Activated CD8-positive, alpha-beta memory T cell treated with anti-CD3 and anti-CD28 coated beads, Interleukin-2, amount 50 U/mL, for 4 hours (primary cell): Measurements from ENCODE around the gene AOAH.

Source experiments
- DNase-seq: peaks from one replicate; pipeline ENCODE4 v3.0.0-alpha.2; 2020

Gene AOAH

DNA sequence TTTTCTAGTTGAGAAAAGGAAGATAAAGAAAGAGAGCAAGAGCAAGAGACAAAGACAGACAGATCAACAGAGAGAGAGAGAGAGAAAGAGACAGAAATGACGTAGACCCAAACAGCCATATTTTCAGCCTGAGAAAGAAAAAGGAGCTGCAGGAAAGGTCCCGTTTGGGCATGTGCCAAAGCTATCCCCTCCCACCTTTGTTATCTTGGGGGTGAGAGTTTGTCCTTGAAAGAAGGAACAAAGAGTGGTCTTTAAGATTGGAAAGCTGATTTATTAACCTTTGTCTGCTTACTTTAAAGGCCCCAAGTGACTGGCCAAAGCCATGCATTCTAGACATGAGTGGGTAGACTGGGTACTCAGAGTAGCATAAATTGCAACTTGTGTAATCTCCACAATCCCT is 98.2 kb downstream of the AOAH start:
- no peak for DNase-seq

- DNase-seq: no peak
Observed at GRCh38 chr7:36625247-36625646, 99.0 kb downstream of the AOAH start.

DNA sequence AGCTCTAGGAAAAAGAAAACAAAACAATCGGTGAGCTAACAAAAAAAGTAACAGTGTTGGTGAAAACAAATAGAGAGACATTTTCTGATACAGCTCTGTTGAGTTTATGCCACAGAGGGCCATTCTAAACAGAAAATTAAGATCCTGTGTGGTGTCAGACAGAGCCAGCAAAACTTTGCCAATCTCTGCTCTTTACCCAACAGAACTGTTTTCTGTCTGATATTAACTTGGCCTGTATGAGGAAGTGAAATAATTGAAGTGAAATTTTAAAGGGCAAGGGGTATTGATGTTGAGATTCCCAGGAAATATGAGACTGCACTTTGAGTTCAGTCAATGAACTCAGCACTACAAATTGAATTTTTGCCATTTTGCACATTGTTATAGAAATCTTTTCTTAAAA is 101.0 kb downstream of the AOAH start:
- DNase-seq: no peak

DNA sequence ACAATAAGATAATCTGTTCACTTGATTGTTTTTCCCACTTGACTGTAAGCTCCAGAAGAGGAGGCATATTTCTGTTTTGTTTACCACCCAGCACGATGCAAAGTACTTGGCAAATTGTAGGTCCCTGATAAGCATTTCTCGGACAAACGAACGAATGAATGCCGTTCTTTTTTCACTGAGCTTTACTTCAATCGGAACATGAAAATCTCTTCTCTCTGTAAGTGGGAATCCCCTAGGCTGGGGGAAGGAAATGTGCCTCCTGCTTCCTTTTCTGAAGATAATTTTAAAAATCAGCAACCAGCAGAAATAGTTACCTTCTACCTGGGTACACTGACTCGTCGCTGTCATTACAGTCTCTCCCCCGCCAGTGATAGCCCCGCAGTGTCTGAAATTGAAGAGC is 102.9 kb downstream of the AOAH start:
- DNase-seq: no peak

DNA sequence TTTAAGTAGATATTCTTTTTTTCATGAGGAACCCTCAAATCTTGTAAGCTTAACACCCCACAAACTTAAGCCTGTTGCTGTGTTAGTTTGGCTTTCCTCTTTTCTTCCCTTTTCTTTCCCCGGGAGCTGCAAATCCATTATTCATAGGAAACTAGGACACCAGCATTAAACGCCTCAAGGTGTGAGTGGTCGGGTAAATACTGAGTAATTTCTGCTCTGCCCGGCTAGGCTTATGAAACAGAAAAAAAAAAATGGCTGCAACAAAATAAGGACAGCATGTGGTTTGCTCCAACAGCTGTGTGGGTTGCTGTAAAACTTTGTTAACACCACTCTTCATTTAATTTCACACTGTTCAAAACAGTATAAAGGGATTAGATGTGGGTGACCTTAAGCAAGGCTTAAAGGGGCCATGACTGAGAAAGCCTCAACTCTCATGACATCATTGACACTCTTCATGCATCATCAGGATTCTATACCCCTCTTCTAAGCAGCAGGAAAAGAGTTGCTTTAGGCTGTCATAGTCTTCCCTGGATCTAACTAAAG is 104.1 kb downstream of the AOAH start:
- DNase-seq: no peak

- DNase-seq: no peak
Observed at GRCh38 chr7:36617408-36617807, 106.9 kb downstream of the AOAH start.

GRCh38 chr7:36615852-36616540 is 108.3 kb downstream of the AOAH start:
- DNase-seq: no peak

- DNase-seq: no peak
Observed at GRCh38 chr7:36614959-36615358, 109.3 kb downstream of the AOAH start.

DNA sequence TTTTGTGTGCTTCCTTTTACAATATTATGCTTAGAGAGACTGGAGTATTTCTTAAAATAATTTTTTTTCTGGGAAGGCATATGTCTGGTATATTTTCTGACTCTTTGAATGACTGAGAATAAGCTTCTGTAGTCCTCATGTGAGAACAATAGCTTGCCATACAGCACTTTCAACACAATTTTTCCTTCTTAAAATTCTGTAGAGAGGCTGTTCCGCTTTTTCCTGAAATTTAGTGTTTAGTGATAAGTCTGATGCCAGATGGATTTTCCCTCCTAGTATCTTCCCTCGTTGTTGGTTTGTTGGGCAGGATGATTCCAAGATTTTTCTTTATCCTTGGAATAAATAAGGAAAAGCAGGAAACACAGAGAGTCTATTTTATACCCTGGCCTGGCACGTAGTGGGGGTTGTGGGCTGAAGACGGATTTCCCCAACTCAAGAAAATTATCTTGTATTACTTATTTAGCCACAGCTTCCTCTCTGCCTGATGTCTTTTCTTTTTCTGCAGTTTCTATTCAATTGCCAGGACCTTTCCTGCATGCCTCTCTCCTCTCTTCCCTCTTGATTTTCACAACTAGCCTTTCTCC is 111.2 kb downstream of the AOAH start:
- DNase-seq: no peak

DNA sequence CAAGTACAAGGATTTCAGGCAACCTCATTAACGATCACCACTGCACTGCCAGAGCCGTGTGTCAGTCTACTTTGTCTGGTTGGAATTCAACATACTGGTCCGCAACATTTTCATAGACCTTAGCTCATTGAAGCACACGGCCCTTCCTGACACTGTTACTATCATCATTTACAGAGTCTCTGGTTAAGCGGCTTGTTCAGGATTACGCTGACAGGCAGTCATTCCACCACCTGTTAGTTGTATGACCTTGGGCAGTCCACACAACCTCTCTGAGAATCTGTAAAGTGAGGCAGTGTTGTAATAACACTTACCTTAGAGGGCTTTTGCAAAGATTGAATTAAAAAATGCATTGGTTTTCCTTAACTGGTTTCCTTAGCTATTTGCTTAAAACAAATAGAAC is 112.6 kb downstream of the AOAH start:
- DNase-seq: no peak

DNA sequence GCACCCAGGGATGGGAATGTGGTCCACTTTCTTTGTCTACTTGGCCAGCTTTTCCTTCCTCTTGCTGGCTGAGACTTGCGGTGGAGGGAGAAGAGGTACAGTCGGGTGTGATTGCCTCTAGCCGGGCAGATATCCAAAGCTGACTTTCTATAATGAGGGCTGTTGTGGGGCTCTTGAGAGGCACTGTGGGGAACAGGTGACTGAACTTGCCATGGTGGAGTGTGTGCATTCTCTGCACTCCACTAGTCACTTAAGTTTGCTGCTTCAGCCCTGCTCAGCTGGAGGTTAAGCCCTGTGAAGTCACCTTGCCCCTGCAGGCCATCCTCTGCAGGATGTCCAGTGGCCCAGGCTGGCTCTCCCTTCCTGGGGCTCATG is 116.6 kb downstream of the AOAH start:
- no peak for DNase-seq

- DNase-seq: no peak
Observed at GRCh38 chr7:36606976-36607720, 117.1 kb downstream of the AOAH start.

GRCh38 chr7:36606153-36606975 is 117.9 kb downstream of the AOAH start:
- no peak for DNase-seq

DNA sequence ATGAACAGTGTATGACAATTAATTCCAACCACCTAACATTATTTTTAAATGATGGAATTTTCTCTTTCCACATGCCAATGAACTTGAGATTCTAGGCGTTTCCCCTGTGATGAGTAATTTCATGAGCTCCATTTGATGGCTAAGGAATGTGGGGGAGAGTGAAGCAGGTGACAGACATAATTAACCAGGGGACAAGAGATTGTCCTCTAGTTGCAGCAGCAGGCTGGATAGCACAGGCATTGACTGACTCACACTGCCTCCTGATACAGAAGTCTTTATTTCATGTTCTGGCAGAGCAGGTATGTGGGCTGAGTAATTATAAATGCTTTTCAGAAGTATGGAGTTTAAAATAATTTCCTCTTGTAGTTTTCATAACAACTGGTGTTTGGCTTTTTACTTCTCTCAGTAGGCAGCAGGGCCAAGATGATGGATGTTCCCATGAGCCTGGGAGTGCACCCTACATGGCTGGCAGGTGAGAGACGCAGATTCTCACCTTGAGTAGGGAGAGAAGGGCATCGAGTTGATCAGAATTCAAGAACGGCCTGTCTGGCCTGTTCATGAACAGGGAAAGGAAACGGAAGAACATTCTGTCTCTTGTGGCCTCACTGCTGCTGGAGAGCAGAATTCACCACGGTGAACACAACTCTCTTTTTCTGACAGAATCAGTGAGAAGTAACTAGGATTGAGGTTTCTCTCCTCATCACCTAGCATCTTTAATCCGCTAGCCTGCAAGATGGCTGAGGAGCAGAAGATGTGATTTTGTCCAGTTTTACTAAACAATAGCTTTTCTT is 118.8 kb downstream of the AOAH start:
- no peak for DNase-seq

- no peak for DNase-seq
Observed at GRCh38 chr7:36604806-36605205, 119.5 kb downstream of the AOAH start.

- no peak for DNase-seq
Observed at GRCh38 chr7:36602934-36603887, 121.1 kb downstream of the AOAH start.

- DNase-seq: no peak
Observed at GRCh38 chr7:36602511-36602910, 121.8 kb downstream of the AOAH start.

DNA sequence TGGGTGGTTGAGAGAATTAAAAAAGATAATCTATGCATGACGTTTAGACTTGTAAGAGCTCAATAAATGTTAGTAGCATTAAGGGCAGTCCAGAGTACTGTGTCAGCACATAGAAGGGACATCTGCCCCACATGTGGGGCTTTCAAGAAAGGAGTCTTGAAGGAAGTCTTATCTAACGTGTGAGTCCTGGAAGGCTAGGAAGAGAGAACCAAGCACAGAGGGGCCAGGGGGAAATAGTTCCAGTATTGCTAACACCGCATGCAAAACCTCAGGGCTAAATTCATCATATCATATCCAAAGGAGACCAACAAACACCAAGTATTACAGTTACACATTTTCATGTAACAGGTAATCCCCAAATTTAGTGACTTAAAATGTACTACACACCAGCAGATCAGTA is 122.7 kb downstream of the AOAH start:
- no peak for DNase-seq

DNA sequence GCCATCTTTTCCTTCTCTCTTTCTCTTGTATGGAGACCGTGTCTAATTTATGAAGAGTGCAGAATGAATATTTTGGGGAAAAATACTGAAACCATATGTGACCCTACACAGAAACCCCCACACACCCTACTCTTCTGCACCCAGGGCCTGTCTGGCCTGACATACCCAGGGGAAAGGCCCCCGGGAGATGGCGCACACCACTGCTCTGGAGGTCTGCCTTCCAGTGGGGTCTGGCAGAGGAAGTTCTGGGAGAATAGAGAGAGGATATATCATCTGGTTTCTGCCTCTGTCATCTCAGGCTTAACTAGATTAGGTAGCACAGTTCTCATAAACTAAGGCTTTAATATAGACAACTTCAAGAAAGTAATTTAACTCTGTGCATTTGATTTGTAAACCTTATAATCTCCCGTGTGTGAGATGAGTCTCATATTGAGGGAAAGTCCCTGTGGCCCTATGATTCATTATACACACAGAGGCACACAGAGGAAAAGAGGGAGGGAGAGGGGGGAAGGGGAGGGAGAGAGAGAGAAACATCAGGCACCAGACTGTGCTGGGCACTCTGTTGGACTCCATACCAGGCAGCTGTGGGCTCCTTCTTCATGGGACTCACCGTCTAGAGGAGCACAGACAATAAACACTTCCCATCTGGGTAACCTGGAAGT is 123.3 kb downstream of the AOAH start:
- no peak for DNase-seq

- DNase-seq: no peak
Observed at GRCh38 chr7:36600314-36600682, 124.0 kb downstream of the AOAH start.
